Peyer's patch (tissue), 4 donors: ENCODE measurements around the gene ZNF473. TPM values are rescaled to one million over a fixed set of nuclear protein-coding genes. Genes with fewer than 3 reads are reported as not detected.
"Not testable (repeated sequence)": the region's sequence is repeated elsewhere in the genome, so short reads cannot be mapped to it uniquely, and the experiment has no call there.

ENCODE experiments used
- DNase-seq, 3 donors: peaks; one replicate each; pipeline ENCODE4 v3.0.0-alpha.2; 2017 to 2019
- H3K27ac ChIP-seq, 4 donors: fragments of 200-600 bp; sonication (generic); one replicate each; pipeline ENCODE4 v1.5.1; 2016 to 2019
- H3K27me3 ChIP-seq, 2 donors: fragments of 200-600 bp; sonication (generic); one replicate each; pipeline ENCODE4 v1.5.1; 2019
- H3K36me3 ChIP-seq, 3 donors: fragments of 200-600 bp; sonication (generic); one replicate each; pipeline ENCODE4 v1.5.1; 2016 to 2019
- H3K4me1 ChIP-seq, 4 donors: fragments of 200-600 bp; sonication (generic); one replicate each; pipeline ENCODE4 v1.5.1; 2016 to 2019
- H3K4me3 ChIP-seq, 4 donors: fragments of 200-600 bp; sonication (generic); 1 replicate in 3 of 4; 2 replicates in 1 of 4; pipeline ENCODE4 v1.5.1; 2016 to 2019; ENCODE audit warnings: mild to moderate bottlenecking in 1 of 4
- H3K9me3 ChIP-seq, 4 donors: fragments of 200-600 bp; sonication (generic); one replicate each; pipeline ENCODE4 v1.5.1; 2016 to 2019; ENCODE audit warnings: mild to moderate bottlenecking in 1 of 4
- CTCF ChIP-seq, 6 experiments: fragments of 450-650 bp in 4 of 6; fragments of 200-600 bp in 2 of 6; sonication (generic) in 1 of 6; IDR thresholded peaks; one replicate each; pipeline ENCODE4 v1.5.1; 2017 to 2019; ENCODE audit warnings: antibody characterized with exemption in 6 of 6, mild to moderate bottlenecking in 3 of 6, moderate library complexity in 1 of 6
- POLR2A ChIP-seq, 2 donors: fragments of 450-650 bp; IDR thresholded peaks; one replicate each; pipeline ENCODE4 v1.5.1; 2017; ENCODE audit warnings: antibody characterized with exemption in 2 of 2, mild to moderate bottlenecking in 2 of 2, moderate library complexity in 2 of 2
- total RNA-seq, 4 donors: library from RNA; depleted of rRNA; stranded (reverse); fragments of >200 nt; gene quantifications; one replicate each; pipeline ENCODE4 v1.1.0, GENCODE V29; 2016

The ZNF473 gene
- total RNA-seq, 4 donors from 2014 or later, result 7.5 to 14.9 (median 9.2) TPM

GRCh38 chr19:50050406-50051227 is 24.8 kb downstream of the ZNF473 start:
- H3K36me3 ChIP-seq, result peaks cover 0 to 21% (median 0%) of the 10 kb centered on the region in 3 donors
- peaks cover 0 to 7% (median 0%) of the 10 kb centered on the region in 4 donors for H3K4me1 ChIP-seq
- H3K4me3 ChIP-seq, result peak overlapping the region; percentile 37 to 57 (median 54)
- no peak for TF ChIP-seq POLR2A (IDR thresholded peaks at IDR 0.05)
- TF ChIP-seq CTCF (IDR thresholded peaks at IDR 0.05), result no peak
- peak; percentile 78 to 90 (median 85) for DNase-seq
- H3K27ac ChIP-seq, result peak overlapping the region; percentile 6 to 76 (median 71)
- H3K9me3 ChIP-seq, result peaks cover 0 to 20% (median 6%) of the 10 kb centered on the region in 4 donors
- no peaks in the 10 kb centered on the region for H3K27me3 ChIP-seq

DNA sequence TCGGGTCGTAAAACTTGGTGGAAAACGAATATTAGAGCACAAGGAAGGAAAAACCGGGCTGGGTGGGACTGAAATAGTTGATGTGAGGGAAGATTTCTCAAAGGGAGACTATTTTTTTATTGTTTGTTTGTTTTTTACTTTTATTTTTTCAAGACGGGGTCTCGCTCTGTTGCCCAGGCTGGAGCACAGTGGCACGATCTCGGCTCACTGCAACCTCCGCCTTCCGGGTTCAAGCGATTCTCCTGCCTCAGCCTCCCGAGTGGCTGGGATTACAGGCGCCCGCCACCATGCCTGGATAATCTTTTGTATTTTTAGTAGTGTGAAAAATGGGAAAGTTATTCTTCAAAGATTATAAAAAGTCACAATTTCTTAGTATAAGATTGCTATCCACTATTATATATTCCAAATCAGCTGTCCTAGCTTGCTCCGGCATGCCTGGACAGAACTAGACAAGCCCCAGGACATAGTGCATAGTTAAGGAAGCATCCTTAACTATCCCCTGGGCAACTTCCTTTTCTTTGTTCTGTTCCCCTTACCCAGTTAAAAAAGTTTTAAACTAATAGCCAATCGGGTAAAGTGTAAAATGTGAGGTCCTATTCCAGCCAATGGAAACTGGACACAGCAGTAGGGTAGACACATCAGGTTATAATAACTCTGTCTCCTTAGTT is 25.6 kb downstream of the ZNF473 start:
- H3K36me3 ChIP-seq, result peaks cover 0 to 13% (median 0%) of the 10 kb centered on the region in 3 donors
- H3K27ac ChIP-seq, result peak overlapping the region in 2 of 4 donors; percentile 72 to 76
- not testable (repeated sequence) for H3K4me1 ChIP-seq, DNase-seq, H3K27me3 ChIP-seq
- H3K4me3 ChIP-seq, result peak overlapping the region; percentile 37 to 57 (median 54)
- peaks cover 0 to 18% (median 2%) of the 10 kb centered on the region in 4 donors for H3K9me3 ChIP-seq

DNA sequence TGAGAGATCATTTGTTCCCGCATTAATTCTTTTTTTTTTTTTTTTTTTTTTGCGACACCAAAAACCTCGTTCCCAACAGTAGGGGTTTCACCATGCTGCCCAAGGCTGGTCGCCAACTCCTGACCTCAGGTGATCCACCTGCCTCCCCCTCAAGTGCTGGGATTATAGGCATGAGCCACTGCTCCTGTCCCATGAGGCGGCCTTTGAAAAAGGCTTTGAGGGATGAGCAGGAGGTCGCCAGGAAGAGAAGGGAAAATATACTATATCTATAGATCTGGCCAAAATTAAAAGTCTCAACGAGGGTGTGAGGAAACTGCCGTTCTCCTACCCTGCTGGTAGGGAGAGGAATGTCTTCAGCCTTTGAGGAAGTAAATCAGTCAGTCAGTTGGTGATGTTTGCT is 26.2 kb downstream of the ZNF473 start:
- Histone ChIP-seq H3K27ac (no peak overlapping the region), H3K4me1 (peaks cover 0 to 7% (median 0%) of the 10 kb centered on the region in 4 donors), H3K4me3 (no peak overlapping the region), H3K9me3 (peaks cover 0 to 12% (median 0%) of the 10 kb centered on the region in 4 donors), H3K36me3 (peaks cover 0 to 8% (median 0%) of the 10 kb centered on the region in 3 donors), H3K27me3 (no peaks in the 10 kb centered on the region)
- DNase-seq, result no peak
- TF ChIP-seq POLR2A (IDR thresholded peaks at IDR 0.05), result no peak
- no peak for TF ChIP-seq CTCF (IDR thresholded peaks at IDR 0.05)

DNA sequence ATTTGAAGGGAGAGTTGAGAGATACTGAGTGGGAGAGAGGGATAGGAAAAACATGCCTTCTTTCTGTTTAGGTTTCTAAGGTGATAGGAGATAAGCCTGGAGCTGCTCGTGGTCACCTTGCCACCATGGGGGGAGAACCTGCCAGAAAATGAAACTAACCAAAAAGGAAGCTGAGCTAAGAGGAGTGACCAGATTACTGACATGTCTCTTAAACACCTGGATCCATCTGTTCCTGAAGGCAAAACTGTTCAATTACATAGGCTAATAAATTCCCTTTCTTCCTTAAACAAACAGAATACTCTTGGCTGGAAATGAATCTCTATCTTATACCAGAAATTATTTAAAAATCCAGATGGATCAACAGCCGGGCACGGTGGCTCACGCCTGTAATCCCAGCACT is 27.3 kb downstream of the ZNF473 start:
- TF ChIP-seq CTCF (IDR thresholded peaks at IDR 0.05) (no peak), POLR2A (IDR thresholded peaks at IDR 0.05) (no peak)
- no peak for DNase-seq
- Histone ChIP-seq H3K27me3 (no peaks in the 10 kb centered on the region), H3K4me1 (peaks cover 0 to 7% (median 0%) of the 10 kb centered on the region in 4 donors), H3K9me3 (peaks cover 0 to 9% (median under 1%) of the 10 kb centered on the region in 4 donors), H3K27ac (no peak overlapping the region), H3K36me3 (peaks cover 0 to 3% (median 0%) of the 10 kb centered on the region in 3 donors), H3K4me3 (no peak overlapping the region)

DNA sequence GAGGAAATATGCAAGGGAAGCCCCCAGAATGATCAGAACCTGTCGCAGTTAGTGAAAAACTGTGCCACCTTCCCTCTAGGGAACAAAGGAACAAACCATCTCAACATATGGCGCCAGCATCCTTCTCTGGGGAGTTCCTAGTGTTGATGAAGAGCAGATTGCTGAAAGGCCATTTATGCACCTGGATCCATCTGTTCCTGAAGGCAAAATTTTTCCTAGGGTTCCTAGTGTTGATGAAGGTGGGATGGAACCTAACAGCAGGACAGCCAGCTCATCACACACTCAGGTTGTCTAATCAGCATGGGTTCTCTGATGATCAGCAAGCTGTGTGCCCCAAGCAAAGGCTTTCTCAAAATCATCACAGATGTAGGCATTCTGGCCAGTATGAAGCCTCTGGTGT is 32.6 kb downstream of the ZNF473 start:
- DNase-seq, result no peak
- H3K9me3 ChIP-seq, result peaks cover 0 to 23% (median 8%) of the 10 kb centered on the region in 4 donors
- H3K4me3 ChIP-seq, result no peak overlapping the region
- H3K36me3 ChIP-seq, result no peaks in the 10 kb centered on the region
- no peaks in the 10 kb centered on the region for H3K27me3 ChIP-seq
- no peak overlapping the region for H3K27ac ChIP-seq
- no peaks in the 10 kb centered on the region for H3K4me1 ChIP-seq
- TF ChIP-seq CTCF (IDR thresholded peaks at IDR 0.05) (no peak), POLR2A (IDR thresholded peaks at IDR 0.05) (no peak)

DNA sequence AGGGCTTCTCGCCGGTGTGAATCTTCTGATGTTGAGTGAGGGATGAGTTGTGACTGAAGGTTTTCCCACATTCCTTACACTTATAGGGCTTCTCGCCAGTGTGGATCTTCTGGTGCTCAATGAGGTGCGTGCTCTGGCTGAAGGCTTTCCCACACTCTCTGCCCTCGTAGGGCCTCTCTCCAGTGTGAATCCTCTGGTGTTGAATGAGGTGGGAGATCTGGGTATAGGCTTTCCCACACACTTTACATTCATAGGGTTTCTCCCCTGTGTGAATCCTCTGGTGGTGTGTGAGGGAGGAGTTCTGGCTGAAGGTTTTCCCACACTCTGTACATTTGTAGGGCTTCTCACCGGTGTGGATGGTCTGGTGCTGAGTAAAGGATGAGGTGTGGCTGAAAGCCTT is 33.2 kb downstream of the ZNF473 start:
- H3K36me3 ChIP-seq, result no peaks in the 10 kb centered on the region
- H3K4me3 ChIP-seq, result no peak overlapping the region
- no peaks in the 10 kb centered on the region for H3K27me3 ChIP-seq
- no peak for TF ChIP-seq CTCF (IDR thresholded peaks at IDR 0.05)
- no peak for TF ChIP-seq POLR2A (IDR thresholded peaks at IDR 0.05)
- no peak for DNase-seq
- no peaks in the 10 kb centered on the region for H3K4me1 ChIP-seq
- no peak overlapping the region for H3K27ac ChIP-seq
- peaks cover 0 to 23% (median 8%) of the 10 kb centered on the region in 4 donors for H3K9me3 ChIP-seq
